ENCODE measurements around the gene GALNT1. TPM values are rescaled to one million over a fixed set of nuclear protein-coding genes. Genes with fewer than 3 reads are reported as not detected.

The GALNT1 gene
- total RNA-seq, 4 donors from 2014 or later, result 47.6 to 129 (median 73.5) TPM

GRCh38 chr18:35625232-35625631 is 43.7 kb downstream of the GALNT1 start:
- peaks cover 0 to 10% (median 0%) of the 10 kb centered on the region in 3 donors for H3K4me1 ChIP-seq
- TF ChIP-seq POLR2A (IDR thresholded peaks at IDR 0.05) (no peak), CTCF (IDR thresholded peaks at IDR 0.05) (no peak)
- intact Hi-C loops (cut with DNase I), result no loop called here
- DNase-seq, result no peak
- H3K27me3 ChIP-seq, result no peaks in the 10 kb centered on the region
- H3K4me3 ChIP-seq, result no peak overlapping the region
- 89 to 93% methylated on average over 2 of the region's 2 CpGs for WGBS, 2 donors
- peaks cover 0 to 14% (median 10%) of the 10 kb centered on the region in 3 donors for H3K9me3 ChIP-seq
- no peak overlapping the region for H3K27ac ChIP-seq
- H3K36me3 ChIP-seq, result peaks cover 0 to 17% (median 6%) of the 10 kb centered on the region in 3 donors

GRCh38 chr18:35633761-35634160 is 52.2 kb downstream of the GALNT1 start:
- no peak for TF ChIP-seq POLR2A (IDR thresholded peaks at IDR 0.05)
- no peaks in the 10 kb centered on the region for H3K9me3 ChIP-seq
- no peak overlapping the region for H3K4me3 ChIP-seq
- no peak overlapping the region for H3K27ac ChIP-seq
- intact Hi-C loops (cut with DNase I), result no loop called here
- no peak for DNase-seq
- peaks cover 0 to 10% (median 0%) of the 10 kb centered on the region in 3 donors for H3K4me1 ChIP-seq
- no peaks in the 10 kb centered on the region for H3K27me3 ChIP-seq
- peaks cover 0 to 6% (median 0%) of the 10 kb centered on the region in 3 donors for H3K36me3 ChIP-seq

- H3K4me1 ChIP-seq, result peaks cover 0 to 10% (median 0%) of the 10 kb centered on the region in 3 donors
- no peaks in the 10 kb centered on the region for H3K27me3 ChIP-seq
- intact Hi-C loops (cut with DNase I), result no loop called here
- TF ChIP-seq CTCF (IDR thresholded peaks at IDR 0.05) (no peak), POLR2A (IDR thresholded peaks at IDR 0.05) (no peak)
- no peak overlapping the region for H3K27ac ChIP-seq
- no peak overlapping the region for H3K4me3 ChIP-seq
- no peaks in the 10 kb centered on the region for H3K9me3 ChIP-seq
- peaks cover 0 to 6% (median 0%) of the 10 kb centered on the region in 3 donors for H3K36me3 ChIP-seq
- WGBS, 2 donors, result 74 to 80% methylated on average over 5 of the region's 5 CpGs
- no peak for DNase-seq
Measured at GRCh38 chr18:35634323-35634722, 52.8 kb downstream of the GALNT1 start.

GRCh38 chr18:35635170-35635569 is 53.6 kb downstream of the GALNT1 start:
- H3K27ac ChIP-seq, result no peak overlapping the region
- no peak overlapping the region for H3K4me3 ChIP-seq
- no peaks in the 10 kb centered on the region for H3K9me3 ChIP-seq
- H3K36me3 ChIP-seq, result peaks cover 0 to 6% (median 0%) of the 10 kb centered on the region in 3 donors
- TF ChIP-seq CTCF (IDR thresholded peaks at IDR 0.05) (no peak), POLR2A (IDR thresholded peaks at IDR 0.05) (no peak)
- no peak for DNase-seq
- intact Hi-C loops (cut with DNase I), result no loop called here
- H3K4me1 ChIP-seq, result peaks cover 0 to 10% (median 0%) of the 10 kb centered on the region in 3 donors
- H3K27me3 ChIP-seq, result no peaks in the 10 kb centered on the region
- 15 to 67% methylated on average over 1 of the region's 1 CpG for WGBS, 2 donors

- Histone ChIP-seq H3K4me3 (no peak overlapping the region), H3K36me3 (peaks cover 0 to 6% (median 0%) of the 10 kb centered on the region in 3 donors), H3K9me3 (no peaks in the 10 kb centered on the region), H3K27ac (no peak overlapping the region), H3K27me3 (no peaks in the 10 kb centered on the region), H3K4me1 (peaks cover 0 to 10% (median 0%) of the 10 kb centered on the region in 3 donors)
- DNase-seq, result no peak
- intact Hi-C loops (cut with DNase I), result no loop called here
- no peak for TF ChIP-seq POLR2A (IDR thresholded peaks at IDR 0.05)
- WGBS, 2 donors, result 92 to 94% methylated on average over 5 of the region's 5 CpGs
Measured at GRCh38 chr18:35637227-35637626, 55.7 kb downstream of the GALNT1 start.

GRCh38 chr18:35639296-35639695 is 57.8 kb downstream of the GALNT1 start:
- no peak overlapping the region for H3K27ac ChIP-seq
- peaks cover 0 to 6% (median 0%) of the 10 kb centered on the region in 3 donors for H3K36me3 ChIP-seq
- H3K9me3 ChIP-seq, result no peaks in the 10 kb centered on the region
- TF ChIP-seq POLR2A (IDR thresholded peaks at IDR 0.05), result no peak
- H3K27me3 ChIP-seq, result no peaks in the 10 kb centered on the region
- peaks cover 0 to 10% (median 0%) of the 10 kb centered on the region in 3 donors for H3K4me1 ChIP-seq
- WGBS, 2 donors, result 94 to 96% methylated on average over 4 of the region's 4 CpGs
- no peak for DNase-seq
- intact Hi-C loops (cut with DNase I), result no loop called here
- no peak overlapping the region for H3K4me3 ChIP-seq

GRCh38 chr18:35641467-35641866 is 59.9 kb downstream of the GALNT1 start:
- TF ChIP-seq POLR2A (IDR thresholded peaks at IDR 0.05) (no peak), CTCF (IDR thresholded peaks at IDR 0.05) (no peak)
- no peaks in the 10 kb centered on the region for H3K9me3 ChIP-seq
- H3K4me3 ChIP-seq, result no peak overlapping the region
- peaks cover 0 to 11% (median 0%) of the 10 kb centered on the region in 3 donors for H3K36me3 ChIP-seq
- DNase-seq, result no peak
- intact Hi-C loops (cut with DNase I), result no loop called here
- H3K4me1 ChIP-seq, result no peaks in the 10 kb centered on the region
- H3K27me3 ChIP-seq, result no peaks in the 10 kb centered on the region
- 86 to 88% methylated on average over 4 of the region's 4 CpGs for WGBS, 2 donors
- H3K27ac ChIP-seq, result no peak overlapping the region

All from esophagus squamous epithelium (tissue), 5 donors.